DMS79 treated with DMSO at 0.1 percent for 48 hours (cell line): Measurements from ENCODE around the gene NR5A1.

ENCODE experiments used
- DNase-seq: peaks from one replicate; lab custom pipeline; 2025; lab: John Stamatoyannopoulos, UW

Gene NR5A1

GRCh38 chr9:124457887-124458431 lies 49.2 kb downstream of the NR5A1 start:
- DNase-seq: no peak

GRCh38 chr9:124457079-124457886 lies 49.9 kb downstream of the NR5A1 start:
- DNase-seq: no peak

- DNase-seq: no peak
Measured at GRCh38 chr9:124456341-124457078, 50.7 kb downstream of the NR5A1 start.

GRCh38 chr9:124455820-124456219 lies 51.4 kb downstream of the NR5A1 start:
- DNase-seq: no peak

GRCh38 chr9:124454791-124455443 lies 52.3 kb downstream of the NR5A1 start:
- no peak for DNase-seq

GRCh38 chr9:124454296-124454695 lies 52.9 kb downstream of the NR5A1 start:
- no peak for DNase-seq

GRCh38 chr9:124453586-124454191 lies 53.5 kb downstream of the NR5A1 start:
- DNase-seq: no peak

- DNase-seq: no peak
Measured at GRCh38 chr9:124452841-124453585, 54.2 kb downstream of the NR5A1 start.

- no peak for DNase-seq
Measured at GRCh38 chr9:124452326-124452725, 54.9 kb downstream of the NR5A1 start.

GRCh38 chr9:124450931-124451661 lies 56.1 kb downstream of the NR5A1 start:
- no peak for DNase-seq

- DNase-seq: no peak
Measured at GRCh38 chr9:124450241-124450924, 56.8 kb downstream of the NR5A1 start, which contains the start of gene ADGRD2. ADGRD2 (plus strand) TSS chr9:124450451; CDS start chr9:124451667, 1,216 bp downstream.

GRCh38 chr9:124449381-124450151 lies 57.6 kb downstream of the NR5A1 start:
- DNase-seq: no peak

- no peak for DNase-seq
Measured at GRCh38 chr9:124448019-124448418, 59.2 kb downstream of the NR5A1 start.

GRCh38 chr9:124447297-124447661 lies 59.9 kb downstream of the NR5A1 start:
- no peak for DNase-seq

GRCh38 chr9:124444166-124444565 lies 63.0 kb downstream of the NR5A1 start:
- DNase-seq: no peak

- DNase-seq: no peak
Measured at GRCh38 chr9:124443625-124444024, 63.6 kb downstream of the NR5A1 start.

GRCh38 chr9:124442826-124443225 lies 64.4 kb downstream of the NR5A1 start:
- no peak for DNase-seq

- DNase-seq: no peak
Measured at GRCh38 chr9:124442379-124442778, 64.8 kb downstream of the NR5A1 start.

- DNase-seq: no peak
Measured at GRCh38 chr9:124441291-124441690, 65.9 kb downstream of the NR5A1 start.
